NCI-H2171 (cell line): Measurements from ENCODE around the gene MCTP1.
"Not testable (repeated sequence)": the region's sequence is repeated elsewhere in the genome, so short reads cannot be mapped to it uniquely, and the experiment has no call there.

Source experiments
- DNase-seq: peaks from one replicate; lab custom pipeline; 2025; lab: John Stamatoyannopoulos, UW

MCTP1 gene

GRCh38 chr5:94959279-94959678 is 325.6 kb downstream of the MCTP1 start:
- not testable (repeated sequence) for DNase-seq

- no peak for DNase-seq
These were observed 339.2 kb downstream of the MCTP1 start for GRCh38 chr5:94945656-94946055.

GRCh38 chr5:94944160-94944559 is 340.7 kb downstream of the MCTP1 start:
- DNase-seq: no peak

DNA sequence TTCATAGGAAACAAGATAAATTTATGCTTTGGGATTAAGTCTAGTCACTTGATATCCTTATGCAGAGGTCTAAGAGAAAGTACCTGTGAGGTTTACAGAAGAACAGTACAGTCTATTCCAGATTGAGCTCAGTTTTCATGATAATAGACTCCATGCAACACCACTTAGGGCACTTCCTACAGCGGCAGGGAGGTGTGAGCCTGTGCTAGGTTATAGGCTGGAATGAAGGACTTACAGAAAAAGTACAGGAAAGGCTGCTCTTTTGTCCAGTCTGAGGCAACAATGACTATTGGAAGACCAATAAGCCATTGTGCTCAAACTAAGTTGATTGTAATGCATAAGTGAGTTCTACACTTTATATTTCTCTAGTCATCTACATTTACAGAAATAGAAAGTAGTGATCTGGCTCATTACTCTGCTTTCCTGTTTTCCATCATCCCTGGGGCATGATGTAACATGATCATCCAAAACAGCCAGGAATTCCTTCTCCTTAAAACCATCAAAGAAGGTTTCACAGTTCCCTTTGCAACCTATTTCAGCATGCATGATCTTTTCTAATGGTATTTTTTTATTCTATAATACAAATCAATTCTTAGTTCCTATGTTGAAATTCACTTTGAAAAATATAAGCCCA is 343.7 kb downstream of the MCTP1 start:
- DNase-seq: no peak

- DNase-seq: no peak
These were observed 352.6 kb downstream of the MCTP1 start for GRCh38 chr5:94932259-94932658.

GRCh38 chr5:94928891-94929290 is 356.0 kb downstream of the MCTP1 start:
- DNase-seq: no peak

GRCh38 chr5:94920570-94920969 is 364.3 kb downstream of the MCTP1 start:
- no peak for DNase-seq

- no peak for DNase-seq
These were observed 368.3 kb downstream of the MCTP1 start for GRCh38 chr5:94916619-94917018.

DNA sequence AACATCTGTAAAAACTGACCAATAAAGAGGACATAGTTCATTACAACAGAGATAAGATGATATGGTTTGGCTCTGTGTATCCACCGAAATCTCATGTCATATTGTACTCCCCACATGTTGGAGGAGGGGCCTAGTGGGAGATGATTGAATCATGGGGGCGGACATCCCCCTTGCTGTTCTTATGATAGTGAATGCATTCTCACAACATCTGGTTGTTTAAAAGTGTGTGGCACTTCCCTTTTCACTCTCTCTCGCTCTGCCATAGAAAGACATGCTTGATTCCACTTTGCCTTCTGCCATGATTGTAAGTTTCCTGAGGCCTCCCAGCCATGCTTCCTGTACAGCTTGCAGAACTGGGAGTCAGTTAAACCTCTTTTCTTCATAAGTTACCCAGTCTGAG is 373.6 kb downstream of the MCTP1 start:
- no peak for DNase-seq

- no peak for DNase-seq
These were observed 374.2 kb downstream of the MCTP1 start for GRCh38 chr5:94910721-94911120.

DNA sequence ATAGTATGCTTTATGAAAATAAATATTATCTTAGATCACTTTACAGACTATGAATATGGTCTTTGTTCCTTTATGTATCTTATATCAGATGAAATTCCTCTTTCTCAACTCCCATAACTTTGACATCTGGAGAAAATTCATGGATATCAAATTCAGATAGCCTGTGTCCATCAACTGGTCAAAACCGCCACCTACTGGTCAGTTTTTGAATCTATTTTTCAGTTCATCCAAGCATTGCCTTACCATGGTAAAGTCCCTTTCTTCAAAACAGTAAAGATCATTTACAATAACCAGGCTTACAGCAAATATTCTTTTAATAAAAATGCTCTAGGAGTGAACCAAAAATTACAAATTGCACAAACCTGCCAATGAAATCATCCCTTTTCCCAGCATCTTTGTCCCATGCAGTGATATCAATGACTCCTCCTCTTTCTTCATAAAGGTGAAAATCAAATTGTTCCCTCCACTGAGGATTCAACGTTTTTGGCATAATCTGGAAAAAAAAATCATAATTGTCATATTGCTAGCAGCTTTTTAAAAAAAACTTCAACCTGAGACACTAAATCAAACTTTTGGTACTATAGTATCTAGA is 375.9 kb downstream of the MCTP1 start:
- no peak for DNase-seq

DNA sequence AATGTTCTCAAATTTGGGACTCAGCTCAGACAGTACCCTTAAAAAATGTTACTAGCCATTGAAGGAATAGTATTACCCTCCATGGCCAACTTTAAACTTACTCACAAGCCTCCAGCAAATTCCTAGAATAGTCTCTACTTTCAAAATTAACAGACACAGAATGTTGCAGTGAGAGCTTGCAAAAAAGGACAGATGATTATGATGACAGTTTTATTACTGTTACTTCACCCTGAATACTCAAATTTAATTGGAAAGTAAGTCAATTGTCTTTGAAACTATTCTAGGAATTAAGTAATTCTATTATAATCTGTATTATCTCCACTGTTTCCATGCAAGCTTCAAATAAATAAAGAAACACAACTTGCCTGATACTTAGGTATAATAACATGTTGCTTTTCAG is 378.1 kb downstream of the MCTP1 start:
- no peak for DNase-seq

GRCh38 chr5:94903726-94904125 is 381.2 kb downstream of the MCTP1 start:
- no peak for DNase-seq

GRCh38 chr5:94901191-94901979 is 383.5 kb downstream of the MCTP1 start:
- no peak for DNase-seq

GRCh38 chr5:94900006-94900505 is 384.8 kb downstream of the MCTP1 start:
- DNase-seq: no peak

GRCh38 chr5:94893412-94894135 is 391.3 kb downstream of the MCTP1 start:
- no peak for DNase-seq

DNA sequence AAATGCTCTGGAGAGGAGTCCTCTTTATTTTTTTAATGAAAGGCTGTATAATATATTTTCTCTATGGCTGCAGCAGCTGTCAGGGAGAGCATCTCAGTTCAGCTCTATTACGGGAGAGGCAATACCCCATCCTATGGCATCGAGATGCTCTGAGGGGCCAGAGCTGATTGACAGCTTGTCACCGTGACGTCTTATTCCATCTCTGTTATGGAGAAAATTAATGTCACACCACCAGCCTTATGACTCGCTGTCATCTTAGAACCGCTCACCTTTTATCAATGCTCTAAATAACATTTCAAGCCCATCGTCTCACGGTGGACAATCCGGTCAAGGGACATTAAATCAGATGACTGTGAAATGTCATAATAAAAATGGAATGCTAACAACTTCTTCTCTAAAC is 392.9 kb downstream of the MCTP1 start:
- no peak for DNase-seq

DNA sequence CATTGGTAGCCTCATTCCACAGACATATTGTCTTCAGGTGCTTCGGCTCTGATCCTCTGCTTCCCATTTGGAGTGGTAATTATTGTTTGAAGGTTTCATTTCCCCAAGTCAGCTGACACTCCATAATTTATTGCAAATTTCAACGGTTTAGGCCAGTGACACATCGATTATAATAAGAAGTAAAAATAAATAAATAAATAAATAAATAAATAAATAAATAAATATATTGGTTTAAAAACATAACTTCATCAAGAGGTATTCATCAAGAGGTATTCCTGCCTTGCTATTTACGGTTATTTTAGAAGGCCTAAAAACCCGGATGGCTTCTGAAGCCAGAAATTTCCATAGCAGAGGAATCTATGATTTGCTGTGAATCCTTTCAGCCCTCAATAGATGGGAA is 393.3 kb downstream of the MCTP1 start:
- no peak for DNase-seq

GRCh38 chr5:94890907-94891306 is 394.0 kb downstream of the MCTP1 start:
- no peak for DNase-seq

DNA sequence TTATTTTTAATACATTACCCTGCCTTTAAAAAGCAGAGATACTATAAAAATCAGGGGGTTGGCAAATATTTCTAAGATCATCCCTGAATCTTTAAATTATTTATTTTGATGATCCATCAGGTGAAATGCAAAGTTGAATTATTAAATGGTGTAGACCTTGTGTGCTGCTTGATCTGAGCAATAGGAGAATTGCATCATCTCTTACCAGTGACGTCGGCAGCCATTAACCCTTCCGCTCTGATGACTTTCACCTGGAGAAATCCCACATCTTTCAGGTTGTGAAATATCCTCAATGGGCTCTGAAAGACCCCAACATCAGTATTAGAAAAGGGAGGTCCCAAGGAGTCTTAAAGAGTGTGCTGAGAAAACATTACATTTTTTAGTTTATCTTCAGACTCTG is 396.2 kb downstream of the MCTP1 start:
- no peak for DNase-seq

GRCh38 chr5:94885931-94886330 is 399.0 kb downstream of the MCTP1 start:
- no peak for DNase-seq

- DNase-seq: no peak
These were observed 400.6 kb downstream of the MCTP1 start for GRCh38 chr5:94884311-94884710.

DNA sequence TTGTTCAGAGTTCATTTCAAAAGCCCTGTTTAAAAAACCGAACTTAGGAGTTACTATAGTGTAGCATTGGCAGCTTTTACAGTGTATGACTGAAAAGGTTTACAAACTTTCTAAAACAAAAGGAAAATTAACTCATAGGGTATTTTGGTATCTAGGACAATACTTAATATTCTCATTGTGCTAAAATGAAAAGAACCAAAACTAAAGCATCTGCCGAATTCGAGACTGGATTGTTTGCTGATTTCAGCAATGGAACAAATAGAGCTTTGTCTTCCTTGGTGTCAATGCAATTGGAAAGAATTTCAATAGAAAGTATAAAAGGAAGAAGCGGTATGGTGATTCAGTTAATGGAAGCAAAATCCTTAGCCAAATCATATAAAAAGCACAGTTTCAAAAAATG is 412.4 kb downstream of the MCTP1 start:
- DNase-seq: no peak
